Nephron progenitor cell (in vitro differentiated cells): ENCODE results near the gene ZNF416.

ENCODE experiments used
- DNase-seq: peaks from one replicate; pipeline ENCODE4 v3.0.0; 2021
- H3K27ac Mint-ChIP-seq: 2 replicates; pipeline ENCODE4 v1.8.0; 2021; ENCODE audit warnings: mild to moderate bottlenecking, moderate library complexity, mixed read lengths
- H3K27me3 Mint-ChIP-seq: 2 replicates; pipeline ENCODE4 v1.8.0; 2021; ENCODE audit warnings: mild to moderate bottlenecking, low read depth, mixed read lengths; ENCODE audit not compliant: poor library complexity
- H3K36me3 Mint-ChIP-seq: 2 replicates; pipeline ENCODE4 v1.8.0; 2021; ENCODE audit warnings: low read depth, mixed read lengths
- H3K4me1 Mint-ChIP-seq: 2 replicates; pipeline ENCODE4 v1.8.0; 2021; ENCODE audit warnings: mixed read lengths
- H3K4me3 Mint-ChIP-seq: 2 replicates; pipeline ENCODE4 v1.8.0; 2021; ENCODE audit warnings: mild to moderate bottlenecking, moderate library complexity, mixed read lengths
- H3K9me3 Mint-ChIP-seq: 2 replicates; pipeline ENCODE4 v1.8.0; 2021; ENCODE audit warnings: mild to moderate bottlenecking, moderate library complexity, mixed read lengths
- TF ChIP-seq, protein P1 (sequence below): fragments of 200-600 bp; sonication (generic); IDR thresholded peaks from 2 replicates; pipeline ENCODE4 v1.5.0; 2021; ENCODE audit warnings: antibody characterized with exemption

ZNF416 gene

GRCh38 chr19:57578487-57579205, at the start of gene ZNF416:
Gene ZNF416 (minus strand): TSS chr19:57578911. CDS start chr19:57578704, 207 bp downstream.
- TF ChIP-seq, protein P1, sequence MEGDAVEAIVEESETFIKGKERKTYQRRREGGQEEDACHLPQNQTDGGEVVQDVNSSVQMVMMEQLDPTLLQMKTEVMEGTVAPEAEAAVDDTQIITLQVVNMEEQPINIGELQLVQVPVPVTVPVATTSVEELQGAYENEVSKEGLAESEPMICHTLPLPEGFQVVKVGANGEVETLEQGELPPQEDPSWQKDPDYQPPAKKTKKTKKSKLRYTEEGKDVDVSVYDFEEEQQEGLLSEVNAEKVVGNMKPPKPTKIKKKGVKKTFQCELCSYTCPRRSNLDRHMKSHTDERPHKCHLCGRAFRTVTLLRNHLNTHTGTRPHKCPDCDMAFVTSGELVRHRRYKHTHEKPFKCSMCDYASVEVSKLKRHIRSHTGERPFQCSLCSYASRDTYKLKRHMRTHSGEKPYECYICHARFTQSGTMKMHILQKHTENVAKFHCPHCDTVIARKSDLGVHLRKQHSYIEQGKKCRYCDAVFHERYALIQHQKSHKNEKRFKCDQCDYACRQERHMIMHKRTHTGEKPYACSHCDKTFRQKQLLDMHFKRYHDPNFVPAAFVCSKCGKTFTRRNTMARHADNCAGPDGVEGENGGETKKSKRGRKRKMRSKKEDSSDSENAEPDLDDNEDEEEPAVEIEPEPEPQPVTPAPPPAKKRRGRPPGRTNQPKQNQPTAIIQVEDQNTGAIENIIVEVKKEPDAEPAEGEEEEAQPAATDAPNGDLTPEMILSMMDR: no peak
- DNase-seq: peak; percentile 92
- H3K9me3 Mint-ChIP-seq: peaks cover 98% of the 10 kb centered on the region
- H3K27me3 Mint-ChIP-seq: peaks cover 27% of the 10 kb centered on the region
- no peak within 1 kb of the TSS for H3K27ac Mint-ChIP-seq
- peaks cover 11% of the 10 kb centered on the region for H3K4me1 Mint-ChIP-seq
- H3K36me3 Mint-ChIP-seq: peaks cover 66% of the 10 kb centered on the region
- peak within 1 kb of the TSS; percentile 86 for H3K4me3 Mint-ChIP-seq

DNA sequence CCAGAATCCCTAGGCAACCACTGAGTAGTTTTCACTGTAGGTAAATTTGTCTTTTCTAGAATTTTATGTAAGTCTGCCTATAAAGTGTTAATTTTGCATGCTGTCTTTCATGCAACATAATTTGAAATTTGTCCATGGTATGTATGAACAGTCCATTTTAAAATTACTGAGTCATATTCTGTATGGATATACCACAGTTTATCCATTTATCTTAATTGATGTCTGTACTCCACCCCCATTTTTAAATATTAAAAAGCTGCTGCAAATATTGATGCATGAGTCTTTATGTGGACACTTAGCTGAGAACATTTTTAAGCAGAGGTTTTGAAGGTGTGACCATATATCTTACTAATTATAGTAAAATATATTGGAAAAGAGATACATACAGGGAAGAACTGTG, 44.4 kb upstream of the ZNF416 start:
- no peaks in the 10 kb centered on the region for H3K4me1 Mint-ChIP-seq
- H3K4me3 Mint-ChIP-seq: no peak overlapping the region
- no peak for DNase-seq
- H3K27me3 Mint-ChIP-seq: peaks cover 5% of the 10 kb centered on the region
- TF ChIP-seq, protein P1: no peak
- no peak overlapping the region for H3K27ac Mint-ChIP-seq
- peaks cover 100% of the 10 kb centered on the region for H3K9me3 Mint-ChIP-seq
- peaks cover 98% of the 10 kb centered on the region for H3K36me3 Mint-ChIP-seq

DNA sequence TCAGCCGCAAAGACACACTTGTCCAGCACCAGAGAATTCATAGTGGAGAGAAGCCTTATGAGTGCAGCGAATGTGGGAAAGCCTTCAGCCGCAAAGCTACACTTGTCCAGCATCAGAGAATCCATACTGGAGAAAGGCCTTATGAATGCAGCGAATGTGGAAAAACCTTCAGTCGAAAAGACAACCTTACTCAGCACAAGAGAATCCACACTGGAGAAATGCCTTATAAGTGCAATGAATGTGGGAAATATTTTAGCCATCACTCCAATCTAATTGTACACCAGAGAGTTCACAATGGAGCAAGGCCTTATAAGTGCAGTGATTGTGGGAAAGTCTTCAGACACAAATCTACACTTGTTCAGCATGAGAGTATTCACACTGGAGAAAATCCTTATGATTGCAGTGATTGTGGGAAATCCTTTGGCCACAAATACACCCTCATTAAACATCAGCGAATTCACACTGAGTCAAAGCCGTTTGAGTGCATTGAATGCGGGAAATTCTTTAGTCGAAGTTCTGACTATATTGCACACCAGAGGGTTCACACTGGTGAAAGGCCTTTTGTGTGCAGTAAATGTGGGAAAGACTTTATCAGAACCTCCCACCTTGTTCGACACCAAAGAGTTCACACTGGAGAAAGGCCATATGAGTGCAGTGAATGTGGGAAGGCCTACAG, 42.1 kb upstream of the ZNF416 start:
- H3K27ac Mint-ChIP-seq: no peak overlapping the region
- peak overlapping the region; percentile 25 for H3K4me3 Mint-ChIP-seq
- H3K9me3 Mint-ChIP-seq: peaks cover 100% of the 10 kb centered on the region
- no peaks in the 10 kb centered on the region for H3K4me1 Mint-ChIP-seq
- TF ChIP-seq, protein P1: no peak
- peaks cover 3% of the 10 kb centered on the region for H3K27me3 Mint-ChIP-seq
- peaks cover 100% of the 10 kb centered on the region for H3K36me3 Mint-ChIP-seq
- no peak for DNase-seq

GRCh38 chr19:57615346-57615745, 36.6 kb upstream of the ZNF416 start:
- H3K27ac Mint-ChIP-seq: peak overlapping the region; percentile 91
- peaks cover 11% of the 10 kb centered on the region for H3K4me1 Mint-ChIP-seq
- H3K27me3 Mint-ChIP-seq: peaks cover 4% of the 10 kb centered on the region
- DNase-seq: no peak
- TF ChIP-seq, protein P1: no peak
- peaks cover 99% of the 10 kb centered on the region for H3K9me3 Mint-ChIP-seq
- peak overlapping the region; percentile 97 for H3K4me3 Mint-ChIP-seq
- peaks cover 95% of the 10 kb centered on the region for H3K36me3 Mint-ChIP-seq

DNA sequence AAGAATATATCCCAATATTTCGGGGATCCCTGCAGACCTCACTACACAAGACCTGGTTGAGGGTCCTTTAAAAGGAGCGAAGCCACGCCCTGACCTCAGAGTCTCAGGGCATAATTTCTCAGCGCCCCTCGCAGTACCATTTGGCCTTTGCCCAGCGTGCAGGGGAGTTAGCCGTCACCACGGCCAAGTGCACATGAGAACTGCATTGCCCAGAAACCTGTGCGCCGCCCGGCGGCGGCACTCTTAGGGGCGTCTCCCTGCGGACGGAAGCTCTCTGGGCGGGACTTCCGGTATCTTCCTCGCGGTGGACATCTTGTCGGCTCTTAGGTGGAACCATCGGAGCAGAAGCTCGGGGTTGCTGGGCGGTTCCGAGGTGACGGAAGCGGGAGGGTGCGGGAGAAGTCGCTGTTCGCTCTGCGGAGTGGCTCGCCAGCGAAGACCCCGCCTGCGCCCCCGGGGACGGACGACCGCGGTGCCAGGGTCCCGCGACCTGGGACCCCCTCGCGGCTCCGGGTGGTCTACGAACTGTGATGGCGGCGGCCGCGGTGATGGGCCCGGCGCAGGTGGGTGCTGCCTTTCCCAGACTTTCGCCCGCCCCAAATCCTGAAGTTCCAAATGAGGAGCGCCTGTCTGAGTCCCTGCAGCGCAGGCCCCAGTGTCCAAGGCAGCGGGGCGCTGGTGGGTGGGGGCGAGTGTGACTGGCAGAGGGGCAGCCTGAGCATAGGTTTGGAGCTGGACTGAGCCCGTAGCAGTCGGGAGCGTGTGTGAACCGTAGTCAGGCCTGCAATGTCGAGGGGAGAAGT, 35.4 kb upstream of the ZNF416 start, which contains the start of gene ZNF134:
Gene ZNF134 (plus strand): TSS at position 302 of the 803 bp plus-strand sequence. CDS start 5,227 bp downstream, outside the sequence.
- H3K36me3 Mint-ChIP-seq: peaks cover 93% of the 10 kb centered on the region
- peaks cover 95% of the 10 kb centered on the region for H3K9me3 Mint-ChIP-seq
- DNase-seq: peak; percentile 89
- H3K27ac Mint-ChIP-seq: peak within 1 kb of the TSS; percentile 91
- TF ChIP-seq, protein P1: no peak
- H3K27me3 Mint-ChIP-seq: peaks cover 4% of the 10 kb centered on the region
- peaks cover 11% of the 10 kb centered on the region for H3K4me1 Mint-ChIP-seq
- peak within 1 kb of the TSS; percentile 97 for H3K4me3 Mint-ChIP-seq
